T-helper 9 cell (primary cell): ENCODE measurements around the gene RNF180.

Experiments
- DNase-seq: peaks from one replicate; pipeline ENCODE4 v3.0.0-alpha.2; 2020
- total RNA-seq, 2 donors: gene quantifications; one replicate each; lab custom pipeline; 2026; lab: John Stamatoyannopoulos, UW

The RNF180 gene
- 0 reads per million in 2 donors for total RNA-seq

GRCh38 chr5:64165500-64166200 is at the start of gene RNF180:
RNF180 (plus strand) TSS chr5:64165843; CDS start chr5:64200808, 34,965 bp downstream.
- no peak for DNase-seq

- DNase-seq, result no peak
Measured at GRCh38 chr5:64125521-64125920, 40.1 kb upstream of the RNF180 start.

- no peak for DNase-seq
Measured at GRCh38 chr5:64126202-64126741, 39.4 kb upstream of the RNF180 start.

GRCh38 chr5:64140018-64140417 is 25.6 kb upstream of the RNF180 start:
- no peak for DNase-seq

- no peak for DNase-seq
Measured at GRCh38 chr5:64144425-64145215, 21.0 kb upstream of the RNF180 start.

- no peak for DNase-seq
Measured at GRCh38 chr5:64145216-64145895, 20.3 kb upstream of the RNF180 start.

- DNase-seq, result no peak
Measured at GRCh38 chr5:64147379-64147778, 18.3 kb upstream of the RNF180 start.

- no peak for DNase-seq
Measured at GRCh38 chr5:64147849-64148441, 17.7 kb upstream of the RNF180 start.

GRCh38 chr5:64149268-64149667 is 16.4 kb upstream of the RNF180 start:
- no peak for DNase-seq

GRCh38 chr5:64149857-64150521 is 15.7 kb upstream of the RNF180 start:
- no peak for DNase-seq

- no peak for DNase-seq
Measured at GRCh38 chr5:64156261-64156660, 9.4 kb upstream of the RNF180 start.

- no peak for DNase-seq
Measured at GRCh38 chr5:64158827-64159226, 6.8 kb upstream of the RNF180 start.

- DNase-seq, result no peak
Measured at GRCh38 chr5:64160201-64160600, 5.4 kb upstream of the RNF180 start.

- DNase-seq, result no peak
Measured at GRCh38 chr5:64161420-64161819, 4.2 kb upstream of the RNF180 start.

- no peak for DNase-seq
Measured at GRCh38 chr5:64163135-64163534, 2.5 kb upstream of the RNF180 start.

- DNase-seq, result no peak
Measured at GRCh38 chr5:64163746-64164145, 1.9 kb upstream of the RNF180 start.

- no peak for DNase-seq
Measured at GRCh38 chr5:64164166-64164565, 1.5 kb upstream of the RNF180 start.

GRCh38 chr5:64165160-64165499 is 513 bp upstream of the RNF180 start:
- DNase-seq, result no peak

GRCh38 chr5:64166201-64166959 is 737 bp downstream of the RNF180 start:
- no peak for DNase-seq

- DNase-seq, result no peak
Measured at GRCh38 chr5:64176301-64176700, 10.7 kb downstream of the RNF180 start.

GRCh38 chr5:64180661-64181343 is 15.2 kb downstream of the RNF180 start:
- no peak for DNase-seq
